PC-3 (cell line): ENCODE measurements around the gene MCL1. TPM values are rescaled to one million over a fixed set of nuclear protein-coding genes. Genes with fewer than 3 reads are reported as not detected.

ENCODE experiments used
- ATAC-seq: fragments of 200-7000 bp; cut with Tn5 transposase; 2 replicates; pipeline ENCODE4 v1.9.1; 2020; ENCODE audit warnings: mild to moderate bottlenecking, moderate library complexity
- BruUV-seq: library from RNA; stranded (reverse); fragments of 400-500 nt; replicated peaks from 2 replicates; lab custom pipeline; 2021; lab: Mats Ljungman, UMichigan
- CTCF ChIA-PET: fragments of 300-600 bp; sonication (Branson Sonifier 250); formaldehyde crosslinking; loops from one replicate; lab custom pipeline; 2022; ENCODE audit warnings: antibody characterized with exemption; lab: Charles Lee
- POLR2A ChIA-PET: fragments of 300-600 bp; sonication (Branson Sonifier 250); formaldehyde crosslinking; loops from one replicate; lab custom pipeline; 2022; ENCODE audit warnings: antibody characterized with exemption; ENCODE audit not compliant: unreplicated experiment; lab: Charles Lee
- DNase-seq: peaks from one replicate; pipeline ENCODE4 v3.0.0-alpha.2; 2015
- H2AFZ ChIP-seq: fragments of 300-600 bp; sonication (generic); 2 replicates; pipeline ENCODE4 v1.6.0; 2016; ENCODE audit warnings: antibody characterized with exemption, low read length
- H3F3A ChIP-seq: fragments of 300-600 bp; sonication (generic); one replicate; pipeline ENCODE4 v1.6.0; 2017; ENCODE audit warnings: antibody characterized with exemption, low read length, control low read depth, mild to moderate bottlenecking; ENCODE audit not compliant: unreplicated experiment
- H3K27ac ChIP-seq: fragments of 300-600 bp; sonication (generic); 2 replicates; pipeline ENCODE4 v1.5.1; 2016; ENCODE audit warnings: mild to moderate bottlenecking, low read length
- H3K27me3 ChIP-seq: fragments of 300-600 bp; sonication (generic); 2 replicates; pipeline ENCODE4 v1.6.1; 2016; ENCODE audit warnings: low read length, mixed read lengths
- H3K36me3 ChIP-seq: fragments of 300-600 bp; sonication (generic); 2 replicates; pipeline ENCODE4 v1.6.1; 2016; ENCODE audit warnings: low read depth, mixed run types, low read length, mixed read lengths
- H3K4me1 ChIP-seq: fragments of 300-600 bp; sonication (generic); 2 replicates; pipeline ENCODE4 v1.5.1; 2016; ENCODE audit warnings: low read length; ENCODE audit not compliant: insufficient read depth
- H3K4me2 ChIP-seq: fragments of 300-600 bp; sonication (generic); 2 replicates; pipeline ENCODE4 v1.6.0; 2016; ENCODE audit warnings: low read length
- H3K4me3 ChIP-seq: fragments of 300-600 bp; sonication (generic); 2 replicates; pipeline ENCODE4 v1.5.1; 2016; ENCODE audit warnings: mild to moderate bottlenecking, low read length, mixed read lengths
- H3K79me2 ChIP-seq: fragments of 300-600 bp; sonication (generic); 2 replicates; pipeline ENCODE4 v1.6.1; 2017; ENCODE audit warnings: low read length, mixed read lengths
- H3K9ac ChIP-seq: fragments of 300-600 bp; sonication (generic); 2 replicates; pipeline ENCODE4 v1.6.0; 2016; ENCODE audit warnings: mild to moderate bottlenecking, low read length
- H3K9me2 ChIP-seq: fragments of 300-600 bp; sonication (generic); replicated peaks from 2 replicates; pipeline ENCODE4 v1.6.1; 2016; ENCODE audit warnings: mixed run types, low read length, mixed read lengths
- H3K9me3 ChIP-seq: fragments of 300-600 bp; sonication (generic); 2 replicates; pipeline ENCODE4 v1.6.1; 2016; ENCODE audit warnings: low read length, mixed read lengths
- H4K20me1 ChIP-seq: fragments of 300-600 bp; sonication (generic); 2 replicates; pipeline ENCODE4 v1.6.1; 2016; ENCODE audit warnings: low read length, mixed read lengths
- CTCF ChIP-seq: fragments of 300-600 bp; sonication (generic); conservative IDR thresholded peaks from 2 replicates; pipeline ENCODE4 v1.5.1; 2017; ENCODE audit warnings: antibody characterized with exemption, low read depth, mild to moderate bottlenecking, low read length
- EZH2 ChIP-seq: fragments of 300-600 bp; sonication (generic); IDR thresholded peaks from one replicate; pipeline ENCODE4 v1.6.1; 2017; ENCODE audit warnings: antibody characterized with exemption, mild to moderate bottlenecking, low read length; ENCODE audit not compliant: unreplicated experiment
- EZH2phosphoT487 ChIP-seq: fragments of 300-600 bp; sonication (generic); IDR thresholded peaks from 2 replicates; pipeline ENCODE4 v1.6.1; 2018; ENCODE audit warnings: mild to moderate bottlenecking, antibody characterized with exemption, low read length, borderline replicate concordance
- intact Hi-C: fragments of 100-400 bp; cut with micrococcal nuclease; formaldehyde crosslinking; loops from 2 replicates; pipeline ENCODE4 v1.9.0; 2023
- total RNA-seq: library from RNA; depleted of rRNA; stranded (reverse); fragments of >200 nt; gene quantifications from 2 replicates; pipeline ENCODE4 v1.2.3, GENCODE V29; 2014

MCL1 gene
- total RNA-seq, 1 experiment from 2014 or later, result 285 TPM

- no peaks in the 10 kb centered on the region for H3K9me2 ChIP-seq
- H3K27ac ChIP-seq, result no peak overlapping the region
- intact Hi-C loops, result loop anchor here (10.0 kb wide), 2 partner anchors 171 to 281 kb away; partner anchors contain the start of genes CA14 and RPRD2
- no peak overlapping the region for H3K4me2 ChIP-seq
- no peaks in the 10 kb centered on the region for H3K36me3 ChIP-seq
- H3K27me3 ChIP-seq, result no peaks in the 10 kb centered on the region
- ChIA-PET CTCF (no interaction called here), POLR2A (interaction anchor here (0.6 kb wide), 1 partner anchor 543 kb away, joined by 4 read pairs; no protein-coding TSS in a partner anchor)
- TF ChIP-seq EZH2 (no peak), CTCF (no peak), EZH2phosphoT487 (no peak)
- no peaks in the 10 kb centered on the region for H3K9me3 ChIP-seq
- ATAC-seq (no peak), DNase-seq (no peak)
- H3K79me2 ChIP-seq, result no peaks in the 10 kb centered on the region
- no peak overlapping the region for H3K9ac ChIP-seq
- no peak overlapping the region for H2AFZ ChIP-seq
- no peak overlapping the region for H3K4me3 ChIP-seq
- BruUV-seq, result no TSS peak
- H3F3A ChIP-seq, result no peaks in the 10 kb centered on the region
- H4K20me1 ChIP-seq, result no peaks in the 10 kb centered on the region
- H3K4me1 ChIP-seq, result no peaks in the 10 kb centered on the region
Observed at GRCh38 chr1:150535511-150536287, 43.7 kb downstream of the MCL1 start.

GRCh38 chr1:150534002-150534401 lies 45.4 kb downstream of the MCL1 start:
- no peak for ATAC-seq
- Histone ChIP-seq H3K9ac (no peak overlapping the region), H3F3A (no peaks in the 10 kb centered on the region), H3K27me3 (no peaks in the 10 kb centered on the region), H3K36me3 (no peaks in the 10 kb centered on the region), H3K79me2 (no peaks in the 10 kb centered on the region), H3K27ac (no peak overlapping the region), H3K4me2 (no peak overlapping the region), H3K9me2 (no peaks in the 10 kb centered on the region), H2AFZ (no peak overlapping the region), H3K4me1 (0 out of 2 replicates have a peak, but pooled peaks cover 3% of the 10 kb centered on the region), H3K4me3 (no peak overlapping the region), H3K9me3 (no peaks in the 10 kb centered on the region), H4K20me1 (no peaks in the 10 kb centered on the region)
- DNase-seq, result no peak
- BruUV-seq, result no TSS peak
- CTCF ChIA-PET, result no interaction called here
- no peak for TF ChIP-seq EZH2phosphoT487
- no peak for TF ChIP-seq CTCF
- TF ChIP-seq EZH2, result no peak
- POLR2A ChIA-PET, result interaction anchor here (0.6 kb wide), 1 partner anchor 14 kb away, joined by 3 read pairs; no protein-coding TSS in a partner anchor
- intact Hi-C loops, result loop anchor here (10.0 kb wide), 2 partner anchors 169 to 279 kb away; partner anchors contain the start of genes CA14 and RPRD2

GRCh38 chr1:150532860-150533259 lies 46.5 kb downstream of the MCL1 start:
- no peaks in the 10 kb centered on the region for H3K27me3 ChIP-seq
- ATAC-seq, result no peak
- TF ChIP-seq CTCF (peak; percentile 17; the same call in 1 of the 2 replicates), EZH2phosphoT487 (no peak)
- H3K27ac ChIP-seq, result no peak overlapping the region
- 0 out of 2 replicates have a peak overlapping the region, but pooled peaks have one; percentile 4 for H2AFZ ChIP-seq
- BruUV-seq, result no TSS peak
- H3F3A ChIP-seq, result peaks cover 5% of the 10 kb centered on the region
- no peaks in the 10 kb centered on the region for H4K20me1 ChIP-seq
- no peaks in the 10 kb centered on the region for H3K9me3 ChIP-seq
- no peaks in the 10 kb centered on the region for H3K9me2 ChIP-seq
- H3K4me1 ChIP-seq, result peaks cover 12% of the 10 kb centered on the region; the same call in 1 of the 2 replicates
- intact Hi-C loops, result loop anchor here (1.0 to 10.0 kb wide), 3 partner anchors 69 to 278 kb away; partner anchors contain the start of genes CA14 and RPRD2
- H3K9ac ChIP-seq, result no peak overlapping the region
- H3K79me2 ChIP-seq, result no peaks in the 10 kb centered on the region
- no peak overlapping the region for H3K4me2 ChIP-seq
- ChIA-PET CTCF (interaction anchor here (0.7 to 1.1 kb wide), 4 partner anchors 25 to 365 kb away, joined by 3 to 5 read pairs (median 4); partner anchors contain the start of gene ECM1), POLR2A (no interaction called here)
- H3K36me3 ChIP-seq, result no peaks in the 10 kb centered on the region
- no peak for DNase-seq
- no peak overlapping the region for H3K4me3 ChIP-seq
